Loucy (cell line): ENCODE data around the gene PPP1R1C.

ENCODE experiments used
- H2AFZ ChIP-seq: fragments of 200-600 bp; sonication (generic); 2 replicates; pipeline ENCODE4 v1.6.0; 2016; ENCODE audit warnings: antibody characterized with exemption, mild to moderate bottlenecking, low read length, moderate library complexity
- H3F3A ChIP-seq: fragments of 200-600 bp; 2 replicates; pipeline ENCODE4 v1.6.0; 2016; ENCODE audit warnings: antibody characterized with exemption, low read depth, mild to moderate bottlenecking
- H3K27me3 ChIP-seq: fragments of 200-600 bp; sonication (generic); 2 replicates; pipeline ENCODE4 v1.6.1; 2014; ENCODE audit warnings: low read length, mild to moderate bottlenecking; ENCODE audit not compliant: insufficient read depth, poor library complexity, severe bottlenecking
- H3K36me3 ChIP-seq: fragments of 200-600 bp; sonication (generic); 2 replicates; pipeline ENCODE4 v1.6.1; 2016; ENCODE audit warnings: low read length; ENCODE audit not compliant: insufficient read depth
- H3K4me1 ChIP-seq: fragments of 200-600 bp; sonication (generic); 2 replicates; pipeline ENCODE4 v1.5.1; 2014; ENCODE audit warnings: low read length, mild to moderate bottlenecking; ENCODE audit not compliant: insufficient read depth, poor library complexity, severe bottlenecking
- H3K4me2 ChIP-seq: fragments of 200-600 bp; sonication (generic); 2 replicates; pipeline ENCODE4 v1.6.0; 2014; ENCODE audit warnings: antibody characterized with exemption, low read length, low read depth, mild to moderate bottlenecking; ENCODE audit not compliant: poor library complexity, severe bottlenecking
- H3K4me3 ChIP-seq: fragments of 200-600 bp; sonication (generic); 2 replicates; pipeline ENCODE4 v1.5.1; 2014; ENCODE audit warnings: low read length, mild to moderate bottlenecking, mixed read lengths; ENCODE audit not compliant: poor library complexity, severe bottlenecking
- H3K79me2 ChIP-seq: fragments of 200-600 bp; sonication (generic); 2 replicates; pipeline ENCODE4 v1.6.1; 2014; ENCODE audit warnings: low read length; ENCODE audit not compliant: insufficient read depth
- H3K9ac ChIP-seq: fragments of 200-600 bp; sonication (generic); 2 replicates; pipeline ENCODE4 v1.6.0; 2014; ENCODE audit warnings: mild to moderate bottlenecking, low read depth, low read length, moderate library complexity; ENCODE audit not compliant: poor library complexity, severe bottlenecking
- H3K9me2 ChIP-seq: fragments of 200-600 bp; sonication (generic); replicated peaks from 2 replicates; pipeline ENCODE4 v1.6.1; 2016; ENCODE audit warnings: low read depth, low read length, mixed read lengths
- H3K9me3 ChIP-seq: fragments of 200-600 bp; sonication (generic); 2 replicates; pipeline ENCODE4 v1.6.1; 2014; ENCODE audit warnings: mild to moderate bottlenecking, antibody characterized with exemption, low read length, low read depth; ENCODE audit not compliant: insufficient read depth
- H4K20me1 ChIP-seq: fragments of 200-600 bp; sonication (generic); 2 replicates; pipeline ENCODE4 v1.6.0; 2014; ENCODE audit warnings: antibody characterized with exemption, low read length, mild to moderate bottlenecking; ENCODE audit not compliant: insufficient read depth, poor library complexity, severe bottlenecking
- EZH2phosphoT487 ChIP-seq: fragments of 200-600 bp; IDR thresholded peaks from 2 replicates; pipeline ENCODE4 v1.6.1; 2018; ENCODE audit warnings: antibody characterized with exemption, mild to moderate bottlenecking, moderate library complexity, borderline replicate concordance
- TF ChIP-seq, protein P1 (sequence below): fragments of 200-600 bp; sonication (generic); conservative IDR thresholded peaks from 2 replicates; pipeline ENCODE4 v1.5.1; 2014; ENCODE audit warnings: mild to moderate bottlenecking, antibody characterized with exemption, low read length

Gene PPP1R1C

DNA sequence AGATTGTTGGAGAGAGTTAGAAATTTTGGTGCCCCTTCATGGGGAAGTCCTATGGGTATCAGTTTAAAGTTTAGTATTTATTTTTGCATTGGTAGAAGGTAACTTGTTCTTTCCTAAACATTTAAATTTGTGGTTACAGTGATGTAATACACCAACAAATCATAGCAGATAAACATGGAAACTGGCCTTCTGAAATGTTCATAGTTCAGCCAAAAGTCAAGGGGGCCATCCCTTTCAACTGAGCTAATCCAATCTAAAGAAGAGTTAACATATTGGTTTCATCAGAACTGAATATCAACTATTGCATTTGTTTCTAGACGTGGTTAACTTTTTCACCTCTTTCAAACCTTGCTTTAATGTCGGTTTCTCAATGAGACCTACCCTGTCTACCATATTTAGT lies 46.3 kb downstream of the PPP1R1C start:
- TF ChIP-seq, protein P1, sequence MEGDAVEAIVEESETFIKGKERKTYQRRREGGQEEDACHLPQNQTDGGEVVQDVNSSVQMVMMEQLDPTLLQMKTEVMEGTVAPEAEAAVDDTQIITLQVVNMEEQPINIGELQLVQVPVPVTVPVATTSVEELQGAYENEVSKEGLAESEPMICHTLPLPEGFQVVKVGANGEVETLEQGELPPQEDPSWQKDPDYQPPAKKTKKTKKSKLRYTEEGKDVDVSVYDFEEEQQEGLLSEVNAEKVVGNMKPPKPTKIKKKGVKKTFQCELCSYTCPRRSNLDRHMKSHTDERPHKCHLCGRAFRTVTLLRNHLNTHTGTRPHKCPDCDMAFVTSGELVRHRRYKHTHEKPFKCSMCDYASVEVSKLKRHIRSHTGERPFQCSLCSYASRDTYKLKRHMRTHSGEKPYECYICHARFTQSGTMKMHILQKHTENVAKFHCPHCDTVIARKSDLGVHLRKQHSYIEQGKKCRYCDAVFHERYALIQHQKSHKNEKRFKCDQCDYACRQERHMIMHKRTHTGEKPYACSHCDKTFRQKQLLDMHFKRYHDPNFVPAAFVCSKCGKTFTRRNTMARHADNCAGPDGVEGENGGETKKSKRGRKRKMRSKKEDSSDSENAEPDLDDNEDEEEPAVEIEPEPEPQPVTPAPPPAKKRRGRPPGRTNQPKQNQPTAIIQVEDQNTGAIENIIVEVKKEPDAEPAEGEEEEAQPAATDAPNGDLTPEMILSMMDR, result no peak
- TF ChIP-seq EZH2phosphoT487, result no peak
- no peaks in the 10 kb centered on the region for H3F3A ChIP-seq
- H3K9me3 ChIP-seq, result no peaks in the 10 kb centered on the region
- H4K20me1 ChIP-seq, result no peaks in the 10 kb centered on the region
- no peak overlapping the region for H2AFZ ChIP-seq
- H3K27me3 ChIP-seq, result no peaks in the 10 kb centered on the region
- no peak overlapping the region for H3K9ac ChIP-seq
- no peaks in the 10 kb centered on the region for H3K79me2 ChIP-seq
- no peaks in the 10 kb centered on the region for H3K36me3 ChIP-seq
- no peaks in the 10 kb centered on the region for H3K4me1 ChIP-seq
- no peak overlapping the region for H3K4me3 ChIP-seq
- H3K9me2 ChIP-seq, result no peaks in the 10 kb centered on the region
- no peak overlapping the region for H3K4me2 ChIP-seq

DNA sequence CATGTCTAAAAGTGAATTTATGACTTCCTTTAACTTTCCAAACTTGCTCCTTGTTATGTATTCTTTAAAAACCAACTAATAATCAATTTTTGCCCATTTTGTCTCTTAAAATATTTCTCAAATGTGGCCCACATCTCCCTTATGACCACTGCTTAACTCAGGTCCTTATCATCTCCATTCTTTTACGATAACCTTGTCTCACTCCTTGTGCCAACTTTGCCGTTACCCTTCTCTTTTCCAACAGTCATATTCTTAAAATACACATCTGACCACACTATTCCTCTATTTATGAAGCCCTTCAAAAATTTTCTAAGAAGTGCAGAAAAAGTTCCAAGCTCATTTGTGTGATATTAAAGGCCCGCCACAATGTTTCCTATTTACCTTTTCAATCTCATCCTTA lies 47.8 kb downstream of the PPP1R1C start:
- TF ChIP-seq, protein P1, result no peak
- TF ChIP-seq EZH2phosphoT487, result no peak
- Histone ChIP-seq H3K79me2 (no peaks in the 10 kb centered on the region), H3K4me2 (no peak overlapping the region), H3K9me2 (no peaks in the 10 kb centered on the region), H3K4me1 (no peaks in the 10 kb centered on the region), H3K4me3 (no peak overlapping the region), H3K27me3 (no peaks in the 10 kb centered on the region), H2AFZ (no peak overlapping the region), H3K36me3 (no peaks in the 10 kb centered on the region), H3K9ac (no peak overlapping the region), H3K9me3 (no peaks in the 10 kb centered on the region), H3F3A (no peaks in the 10 kb centered on the region), H4K20me1 (no peaks in the 10 kb centered on the region)

DNA sequence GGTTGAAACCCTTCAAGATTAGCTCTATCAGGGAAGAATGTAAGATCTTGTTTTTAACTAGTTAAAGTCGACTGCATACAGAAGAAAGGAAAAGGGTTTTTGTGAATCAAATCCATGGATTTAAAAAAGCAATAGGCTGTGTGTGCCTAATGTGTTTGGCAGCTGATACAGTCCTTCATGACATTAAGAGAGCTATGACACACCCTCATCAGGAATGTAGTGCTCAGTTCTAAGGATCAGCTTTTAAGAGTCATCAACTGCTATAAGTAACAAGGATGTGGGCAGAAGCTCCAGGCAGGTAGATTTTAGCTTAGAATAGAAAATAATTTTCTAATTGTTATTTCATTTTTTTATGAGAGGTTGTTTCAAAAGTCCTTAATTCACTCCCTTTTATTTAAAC lies 52.9 kb downstream of the PPP1R1C start:
- H3K4me3 ChIP-seq, result no peak overlapping the region
- no peaks in the 10 kb centered on the region for H3F3A ChIP-seq
- no peaks in the 10 kb centered on the region for H3K36me3 ChIP-seq
- no peak overlapping the region for H3K9ac ChIP-seq
- H3K4me1 ChIP-seq, result no peaks in the 10 kb centered on the region
- H4K20me1 ChIP-seq, result no peaks in the 10 kb centered on the region
- no peaks in the 10 kb centered on the region for H3K79me2 ChIP-seq
- H3K9me3 ChIP-seq, result no peaks in the 10 kb centered on the region
- no peak overlapping the region for H2AFZ ChIP-seq
- no peak overlapping the region for H3K4me2 ChIP-seq
- no peaks in the 10 kb centered on the region for H3K9me2 ChIP-seq
- TF ChIP-seq, protein P1, result no peak
- no peaks in the 10 kb centered on the region for H3K27me3 ChIP-seq
